Suppressor macrophage (primary cell): ENCODE results near the gene KLHL36.

Experiments
- DNase-seq, 4 experiments: peaks; one replicate each; pipeline ENCODE4 v3.0.0-alpha.2; 2020 to 2022

KLHL36 gene

GRCh38 chr16:84648595-84649510 lies 542 bp downstream of the KLHL36 start:
- DNase-seq = peak; percentile 46 to 66 (median 58)

- no peak for DNase-seq
These were observed 1.2 kb downstream of the KLHL36 start for GRCh38 chr16:84649511-84649861.

- DNase-seq = no peak
These were observed 2.0 kb downstream of the KLHL36 start for GRCh38 chr16:84650062-84650991.

- DNase-seq = no peak
These were observed 4.3 kb downstream of the KLHL36 start for GRCh38 chr16:84652566-84652965.

GRCh38 chr16:84654238-84654637 lies 5.9 kb downstream of the KLHL36 start:
- no peak for DNase-seq

GRCh38 chr16:84654998-84655397 lies 6.7 kb downstream of the KLHL36 start:
- DNase-seq = no peak

GRCh38 chr16:84656649-84657048 lies 8.3 kb downstream of the KLHL36 start:
- no peak for DNase-seq

- DNase-seq = no peak
These were observed 9.0 kb downstream of the KLHL36 start for GRCh38 chr16:84657229-84657837.

GRCh38 chr16:84658690-84659089 lies 10.4 kb downstream of the KLHL36 start:
- no peak for DNase-seq

GRCh38 chr16:84659656-84660300 lies 11.5 kb downstream of the KLHL36 start:
- DNase-seq = no peak

GRCh38 chr16:84660973-84661372 lies 12.7 kb downstream of the KLHL36 start:
- DNase-seq = peak; percentile 33 to 61 (median 48)

GRCh38 chr16:84661418-84662060 lies 13.2 kb downstream of the KLHL36 start:
- no peak for DNase-seq

GRCh38 chr16:84662471-84662870 lies 14.2 kb downstream of the KLHL36 start:
- no peak for DNase-seq

GRCh38 chr16:84663433-84664101 lies 15.3 kb downstream of the KLHL36 start:
- DNase-seq = no peak

GRCh38 chr16:84665359-84665758 lies 17.0 kb downstream of the KLHL36 start:
- no peak for DNase-seq

GRCh38 chr16:84665843-84666242 lies 17.5 kb downstream of the KLHL36 start:
- no peak for DNase-seq

- DNase-seq = no peak
These were observed 19.4 kb downstream of the KLHL36 start for GRCh38 chr16:84667600-84668309.

- DNase-seq = no peak
These were observed 21.8 kb downstream of the KLHL36 start for GRCh38 chr16:84670063-84670462.

GRCh38 chr16:84672276-84673202 lies 24.2 kb downstream of the KLHL36 start:
- peak; percentile 87 to 93 (median 90) for DNase-seq

- no peak for DNase-seq
These were observed 24.9 kb downstream of the KLHL36 start for GRCh38 chr16:84673203-84673535.
